ENCODE measurements around the gene LRRC63. TPM values are rescaled to one million over a fixed set of nuclear protein-coding genes. Genes with fewer than 3 reads are reported as not detected.

Gene LRRC63
- total and polyA plus RNA-seq, 3 donors from 2014 or later = 4.6 to 9.4 (median 7.0) TPM

DNA sequence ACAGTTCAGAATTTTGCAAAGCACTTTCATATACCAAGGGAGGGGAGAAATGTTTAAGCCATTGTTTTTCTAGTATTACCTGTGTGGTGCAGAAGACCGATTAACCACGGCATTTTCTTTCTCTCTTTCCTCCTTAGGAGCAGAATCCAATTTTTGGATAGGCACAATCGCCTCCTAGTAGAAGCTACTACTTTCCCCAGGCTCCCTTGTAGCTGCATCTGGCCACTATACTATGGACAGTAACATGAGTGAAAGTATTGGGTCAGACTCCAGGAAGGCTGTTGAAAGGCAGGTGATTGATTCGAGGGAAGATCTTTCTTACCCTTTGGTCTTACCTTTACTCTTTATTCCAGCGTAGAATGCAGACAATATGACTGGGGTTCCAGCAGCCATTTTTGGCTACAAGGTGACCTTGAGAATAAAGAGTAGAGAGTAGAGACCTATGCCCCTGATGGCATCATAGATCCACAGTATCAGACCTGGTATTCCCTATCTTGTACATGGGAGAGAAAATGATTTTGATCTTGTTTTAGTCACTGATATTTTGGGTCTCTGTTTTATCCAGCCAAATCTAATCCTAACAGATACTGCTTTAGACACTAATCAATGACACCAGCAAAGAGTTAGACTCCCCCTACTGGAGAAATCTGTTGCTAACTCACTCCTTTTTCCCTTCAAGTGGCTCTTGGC lies 77.0 kb downstream of the LRRC63 start:
- Histone ChIP-seq H3K4me3 (no peak overlapping the region), H3K27me3 (no peaks in the 10 kb centered on the region), H3K27ac (no peak overlapping the region), H3K9me3 (no peaks in the 10 kb centered on the region), H3K36me3 (ENCODE audit: low read depth, missing control alignments) (no peaks in the 10 kb centered on the region), H3K4me1 (no peaks in the 10 kb centered on the region)
- intact Hi-C loops (cut with DNase I; ENCODE audit: low total_unique reads) = no loop called here
- 90 to 94% methylated on average over 5 of the region's 5 CpGs for WGBS, 2 donors
- TF ChIP-seq POLR2A (IDR thresholded peaks at IDR 0.05) = no peak
- TF ChIP-seq, protein P1, sequence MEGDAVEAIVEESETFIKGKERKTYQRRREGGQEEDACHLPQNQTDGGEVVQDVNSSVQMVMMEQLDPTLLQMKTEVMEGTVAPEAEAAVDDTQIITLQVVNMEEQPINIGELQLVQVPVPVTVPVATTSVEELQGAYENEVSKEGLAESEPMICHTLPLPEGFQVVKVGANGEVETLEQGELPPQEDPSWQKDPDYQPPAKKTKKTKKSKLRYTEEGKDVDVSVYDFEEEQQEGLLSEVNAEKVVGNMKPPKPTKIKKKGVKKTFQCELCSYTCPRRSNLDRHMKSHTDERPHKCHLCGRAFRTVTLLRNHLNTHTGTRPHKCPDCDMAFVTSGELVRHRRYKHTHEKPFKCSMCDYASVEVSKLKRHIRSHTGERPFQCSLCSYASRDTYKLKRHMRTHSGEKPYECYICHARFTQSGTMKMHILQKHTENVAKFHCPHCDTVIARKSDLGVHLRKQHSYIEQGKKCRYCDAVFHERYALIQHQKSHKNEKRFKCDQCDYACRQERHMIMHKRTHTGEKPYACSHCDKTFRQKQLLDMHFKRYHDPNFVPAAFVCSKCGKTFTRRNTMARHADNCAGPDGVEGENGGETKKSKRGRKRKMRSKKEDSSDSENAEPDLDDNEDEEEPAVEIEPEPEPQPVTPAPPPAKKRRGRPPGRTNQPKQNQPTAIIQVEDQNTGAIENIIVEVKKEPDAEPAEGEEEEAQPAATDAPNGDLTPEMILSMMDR (IDR thresholded peaks at IDR 0.05) = peak in 2 of 3 experiments; percentile 18 to 60
- DNase-seq = no peak

DNA sequence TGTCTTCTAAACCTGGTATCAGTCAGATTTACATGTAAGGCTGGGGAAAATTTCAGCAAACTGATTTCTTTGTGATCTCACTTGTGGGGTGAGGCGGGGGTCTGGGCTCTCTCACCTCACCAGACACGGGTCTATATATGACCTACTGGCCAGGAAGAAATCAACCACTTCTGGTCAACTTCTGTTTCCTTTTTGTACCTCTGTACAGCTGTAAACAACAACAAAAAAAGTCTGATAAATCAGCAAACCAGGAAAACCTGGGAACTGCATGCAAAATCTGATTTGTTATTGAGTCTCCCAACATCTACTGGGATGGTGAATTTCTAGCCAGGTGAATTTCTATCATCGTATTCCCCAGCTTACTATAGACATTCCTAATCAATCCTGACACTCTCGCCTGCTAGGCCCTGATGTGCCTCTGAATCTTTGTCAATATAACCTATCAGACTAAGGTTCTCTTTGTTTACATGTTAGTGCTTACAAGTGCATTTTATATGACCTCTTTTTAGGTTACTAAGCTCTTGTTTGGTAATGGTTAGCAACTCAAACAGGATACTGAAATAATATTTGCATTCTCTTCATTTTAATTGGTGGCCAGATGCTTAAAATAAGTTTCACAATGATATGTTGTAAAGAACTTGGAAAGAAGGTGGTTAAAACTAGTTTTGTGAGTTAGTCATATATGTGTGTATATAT lies 77.7 kb downstream of the LRRC63 start:
- Histone ChIP-seq H3K27me3 (no peaks in the 10 kb centered on the region), H3K27ac (no peak overlapping the region), H3K4me3 (no peak overlapping the region), H3K36me3 (ENCODE audit: low read depth, missing control alignments) (no peaks in the 10 kb centered on the region), H3K4me1 (no peaks in the 10 kb centered on the region), H3K9me3 (no peaks in the 10 kb centered on the region)
- intact Hi-C loops (cut with DNase I; ENCODE audit: low total_unique reads) = no loop called here
- WGBS, 2 donors = 76 to 85% methylated on average over 4 of the region's 4 CpGs
- DNase-seq = no peak
- TF ChIP-seq, protein P1 (IDR thresholded peaks at IDR 0.05) = no peak
- no peak for TF ChIP-seq POLR2A (IDR thresholded peaks at IDR 0.05)

DNA sequence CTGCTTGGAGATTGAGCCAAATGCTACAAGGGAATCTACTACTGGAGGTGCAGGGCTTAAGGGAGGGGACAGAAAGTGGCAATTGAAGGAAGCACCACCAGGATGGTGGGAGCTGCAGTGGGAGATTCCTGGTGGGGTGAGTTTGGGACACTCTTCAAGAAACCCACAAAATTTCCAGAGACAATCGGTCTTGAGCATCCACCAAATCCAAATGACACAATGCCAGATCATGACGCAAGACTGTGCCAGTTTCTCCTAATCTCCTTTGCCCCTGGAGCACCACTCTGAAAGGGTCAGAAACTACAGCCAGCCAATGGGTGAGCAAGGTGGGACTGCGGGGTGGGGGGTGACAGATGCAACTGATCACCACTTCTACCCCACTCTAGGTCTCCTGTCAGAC lies 78.7 kb downstream of the LRRC63 start:
- H3K4me3 ChIP-seq = no peak overlapping the region
- no peaks in the 10 kb centered on the region for H3K27me3 ChIP-seq
- no peaks in the 10 kb centered on the region for H3K36me3 ChIP-seq (ENCODE audit: low read depth, missing control alignments)
- no peak overlapping the region for H3K27ac ChIP-seq
- H3K4me1 ChIP-seq = no peaks in the 10 kb centered on the region
- H3K9me3 ChIP-seq = no peaks in the 10 kb centered on the region
- intact Hi-C loops (cut with DNase I; ENCODE audit: low total_unique reads) = no loop called here
- TF ChIP-seq POLR2A (IDR thresholded peaks at IDR 0.05) = no peak
- TF ChIP-seq, protein P1 (IDR thresholded peaks at IDR 0.05) = no peak
- WGBS, 2 donors = 83 to 88% methylated on average over 1 to 3 of the region's 3 CpGs
- DNase-seq = no peak

DNA sequence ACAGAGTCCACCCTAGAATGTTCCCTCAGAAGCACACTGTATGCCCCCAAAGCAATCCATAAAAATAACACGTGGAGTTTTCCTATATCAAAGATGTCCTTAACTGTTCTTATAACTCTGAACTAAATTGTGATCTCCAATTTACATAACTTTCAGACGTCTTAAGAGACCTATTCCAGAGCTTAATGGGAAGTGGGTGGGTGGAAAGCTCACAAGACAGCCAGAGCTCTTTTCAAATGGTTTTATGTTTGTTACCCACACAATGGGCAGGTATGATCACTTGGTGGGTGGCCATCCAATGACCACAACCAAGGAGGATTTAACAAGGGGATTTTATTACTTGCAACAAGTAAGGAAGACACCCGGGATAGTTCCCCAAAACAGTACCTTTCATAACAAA lies 81.7 kb downstream of the LRRC63 start:
- 73 to 76% methylated on average over 3 of the region's 3 CpGs for WGBS, 2 donors
- intact Hi-C loops (cut with DNase I; ENCODE audit: low total_unique reads) = no loop called here
- TF ChIP-seq, protein P1 (IDR thresholded peaks at IDR 0.05) = no peak
- TF ChIP-seq POLR2A (IDR thresholded peaks at IDR 0.05) = no peak
- Histone ChIP-seq H3K27ac (no peak overlapping the region), H3K27me3 (no peaks in the 10 kb centered on the region), H3K36me3 (ENCODE audit: low read depth, missing control alignments) (no peaks in the 10 kb centered on the region), H3K4me1 (peaks cover 7% of the 10 kb centered on the region), H3K9me3 (no peaks in the 10 kb centered on the region), H3K4me3 (no peak overlapping the region)
- DNase-seq = no peak
